OCI-LY1 (cell line): ENCODE data around the gene AQP11.

Source experiments
- CTCF ChIP-seq: fragments of 200-600 bp; sonication (generic), shearing (Covaris generic); IDR thresholded peaks from 2 replicates; pipeline ENCODE4 v1.5.1; 2017; ENCODE audit warnings: mild to moderate bottlenecking, antibody characterized with exemption, low read length, moderate library complexity, mixed read lengths
- EZH2 ChIP-seq: fragments of 200-600 bp; sonication (generic), shearing (Covaris generic); IDR thresholded peaks from 2 replicates; pipeline ENCODE4 v1.8.0; 2017; ENCODE audit warnings: borderline replicate concordance, mixed run types, mild to moderate bottlenecking, antibody characterized with exemption, low read length, moderate library complexity, mixed read lengths

GRCh38 chr11:77592727-77593126, 3.0 kb downstream of the AQP11 start:
- TF ChIP-seq CTCF (no peak), EZH2 (no peak)
